NCI-H446 treated with DMSO at 0.1 percent for 48 hours (cell line): ENCODE measurements around the gene FCRL6.

Experiments used
- DNase-seq: peaks from one replicate; lab custom pipeline; 2025; lab: John Stamatoyannopoulos, UW

The FCRL6 gene

GRCh38 chr1:159835862-159836525 lies 33.8 kb downstream of the FCRL6 start:
- no peak for DNase-seq

GRCh38 chr1:159838715-159839114 lies 36.6 kb downstream of the FCRL6 start:
- no peak for DNase-seq

- no peak for DNase-seq
These were observed 37.1 kb downstream of the FCRL6 start for GRCh38 chr1:159839116-159839849.

GRCh38 chr1:159841749-159842148 lies 39.6 kb downstream of the FCRL6 start:
- DNase-seq = no peak

- DNase-seq = no peak
These were observed 41.3 kb downstream of the FCRL6 start for GRCh38 chr1:159843459-159843858.

- no peak for DNase-seq
These were observed 43.8 kb downstream of the FCRL6 start for GRCh38 chr1:159845751-159846629.

GRCh38 chr1:159847231-159847630 lies 45.1 kb downstream of the FCRL6 start:
- no peak for DNase-seq

GRCh38 chr1:159848326-159848725 lies 46.2 kb downstream of the FCRL6 start:
- no peak for DNase-seq

GRCh38 chr1:159849626-159850366 lies 47.6 kb downstream of the FCRL6 start:
- DNase-seq = no peak

GRCh38 chr1:159851407-159851806 lies 49.2 kb downstream of the FCRL6 start:
- DNase-seq = no peak

GRCh38 chr1:159853417-159854115 lies 51.4 kb downstream of the FCRL6 start:
- no peak for DNase-seq

- DNase-seq = no peak
These were observed 52.0 kb downstream of the FCRL6 start for GRCh38 chr1:159854116-159854692.

- no peak for DNase-seq
These were observed 52.6 kb downstream of the FCRL6 start for GRCh38 chr1:159854693-159855192.

- no peak for DNase-seq
These were observed 53.5 kb downstream of the FCRL6 start for GRCh38 chr1:159855709-159856108.

- no peak for DNase-seq
These were observed 54.4 kb downstream of the FCRL6 start for GRCh38 chr1:159856576-159856975.

GRCh38 chr1:159857889-159858288 lies 55.7 kb downstream of the FCRL6 start:
- no peak for DNase-seq

- no peak for DNase-seq
These were observed 57.7 kb downstream of the FCRL6 start for GRCh38 chr1:159859767-159860322.

GRCh38 chr1:159860456-159860855 lies 58.3 kb downstream of the FCRL6 start:
- DNase-seq = no peak

GRCh38 chr1:159861218-159861617 lies 59.1 kb downstream of the FCRL6 start:
- DNase-seq = no peak

GRCh38 chr1:159862031-159862430 lies 59.9 kb downstream of the FCRL6 start:
- no peak for DNase-seq
